Colonic mucosa (tissue), 4 donors: Measurements from ENCODE around the gene COX4I2. TPM values are rescaled to one million over a fixed set of nuclear protein-coding genes. Genes with fewer than 3 reads are reported as not detected.
"Not testable (repeated sequence)": the region's sequence is repeated elsewhere in the genome, so short reads cannot be mapped to it uniquely, and the experiment has no call there.

Experiments used
- DNase-seq: peaks from one replicate; pipeline ENCODE4 v3.0.0-alpha.2; 2020
- H3K27ac ChIP-seq: fragments of 200-600 bp; one replicate; pipeline ENCODE4 v1.8.0; 2021
- H3K27me3 ChIP-seq: fragments of 200-600 bp; one replicate; pipeline ENCODE4 v1.8.0; 2021
- H3K36me3 ChIP-seq: fragments of 200-600 bp; one replicate; pipeline ENCODE4 v1.8.0; 2021
- H3K4me1 ChIP-seq: fragments of 200-600 bp; one replicate; pipeline ENCODE4 v1.8.0; 2021; ENCODE audit warnings: mild to moderate bottlenecking
- H3K4me3 ChIP-seq: fragments of 200-600 bp; one replicate; pipeline ENCODE4 v1.8.0; 2021
- H3K9ac ChIP-seq, 2 donors: one replicate each; pipeline ENCODE4 v1.7.0; 2013; ENCODE audit warnings: control low read depth in 2 of 2, low read depth in 2 of 2, low read length in 2 of 2
- H3K9me3 ChIP-seq: fragments of 200-600 bp; one replicate; pipeline ENCODE4 v1.8.0; 2021
- intact Hi-C: fragments of 100-400 bp; cut with DNase I; formaldehyde crosslinking; loops from one replicate; pipeline ENCODE4 v1.14.1; 2022
- total RNA-seq, 2 donors: library from RNA; stranded (reverse); fragmentation: NEBNext Ultra II Directional in 1 of 2; extraction: Animal tissue kit (Norgen Biotek cat#: 25700) in 1 of 2; gene quantifications; one replicate each; pipeline ENCODE4 v1.2.1, GENCODE V29; 2021
- TF ChIP-seq, protein P1 (sequence below): fragments of 200-600 bp; IDR thresholded peaks from one replicate; pipeline ENCODE4 v1.8.0; 2022; ENCODE audit warnings: antibody characterized with exemption, mild to moderate bottlenecking
- donor health status: healthy.
- donor health status: DM: no; HTN: no; CAD: no.
- donor health status: DM: no; HTN: no; CAD: no.

COX4I2 gene
- total RNA-seq, 2 donors from 2014 or later = 0.52 TPM; not detected in 1

DNA sequence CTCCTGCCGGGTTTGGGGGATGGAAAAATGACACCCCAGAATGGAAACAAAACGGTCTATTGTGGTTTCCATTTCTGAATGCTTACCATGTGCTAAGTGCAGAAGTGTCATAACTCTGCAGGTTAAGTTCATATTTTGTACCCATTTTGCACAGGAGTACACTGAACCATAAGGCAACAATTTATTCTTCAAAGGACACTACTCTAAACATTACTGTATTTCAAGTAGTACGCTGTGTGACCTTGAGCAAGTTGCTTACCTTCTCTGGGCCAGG lies 42.4 kb upstream of the COX4I2 start:
- H3K9me3 ChIP-seq = no peaks in the 10 kb centered on the region
- TF ChIP-seq, protein P1, sequence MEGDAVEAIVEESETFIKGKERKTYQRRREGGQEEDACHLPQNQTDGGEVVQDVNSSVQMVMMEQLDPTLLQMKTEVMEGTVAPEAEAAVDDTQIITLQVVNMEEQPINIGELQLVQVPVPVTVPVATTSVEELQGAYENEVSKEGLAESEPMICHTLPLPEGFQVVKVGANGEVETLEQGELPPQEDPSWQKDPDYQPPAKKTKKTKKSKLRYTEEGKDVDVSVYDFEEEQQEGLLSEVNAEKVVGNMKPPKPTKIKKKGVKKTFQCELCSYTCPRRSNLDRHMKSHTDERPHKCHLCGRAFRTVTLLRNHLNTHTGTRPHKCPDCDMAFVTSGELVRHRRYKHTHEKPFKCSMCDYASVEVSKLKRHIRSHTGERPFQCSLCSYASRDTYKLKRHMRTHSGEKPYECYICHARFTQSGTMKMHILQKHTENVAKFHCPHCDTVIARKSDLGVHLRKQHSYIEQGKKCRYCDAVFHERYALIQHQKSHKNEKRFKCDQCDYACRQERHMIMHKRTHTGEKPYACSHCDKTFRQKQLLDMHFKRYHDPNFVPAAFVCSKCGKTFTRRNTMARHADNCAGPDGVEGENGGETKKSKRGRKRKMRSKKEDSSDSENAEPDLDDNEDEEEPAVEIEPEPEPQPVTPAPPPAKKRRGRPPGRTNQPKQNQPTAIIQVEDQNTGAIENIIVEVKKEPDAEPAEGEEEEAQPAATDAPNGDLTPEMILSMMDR = no peak
- peaks cover 16% of the 10 kb centered on the region for H3K4me1 ChIP-seq
- intact Hi-C loops = no loop called here
- peak overlapping the region; percentile 44 to 60 for H3K9ac ChIP-seq
- no peak overlapping the region for H3K4me3 ChIP-seq
- H3K27me3 ChIP-seq = no peaks in the 10 kb centered on the region
- H3K27ac ChIP-seq = peak overlapping the region; percentile 76
- no peak for DNase-seq
- no peaks in the 10 kb centered on the region for H3K36me3 ChIP-seq

DNA sequence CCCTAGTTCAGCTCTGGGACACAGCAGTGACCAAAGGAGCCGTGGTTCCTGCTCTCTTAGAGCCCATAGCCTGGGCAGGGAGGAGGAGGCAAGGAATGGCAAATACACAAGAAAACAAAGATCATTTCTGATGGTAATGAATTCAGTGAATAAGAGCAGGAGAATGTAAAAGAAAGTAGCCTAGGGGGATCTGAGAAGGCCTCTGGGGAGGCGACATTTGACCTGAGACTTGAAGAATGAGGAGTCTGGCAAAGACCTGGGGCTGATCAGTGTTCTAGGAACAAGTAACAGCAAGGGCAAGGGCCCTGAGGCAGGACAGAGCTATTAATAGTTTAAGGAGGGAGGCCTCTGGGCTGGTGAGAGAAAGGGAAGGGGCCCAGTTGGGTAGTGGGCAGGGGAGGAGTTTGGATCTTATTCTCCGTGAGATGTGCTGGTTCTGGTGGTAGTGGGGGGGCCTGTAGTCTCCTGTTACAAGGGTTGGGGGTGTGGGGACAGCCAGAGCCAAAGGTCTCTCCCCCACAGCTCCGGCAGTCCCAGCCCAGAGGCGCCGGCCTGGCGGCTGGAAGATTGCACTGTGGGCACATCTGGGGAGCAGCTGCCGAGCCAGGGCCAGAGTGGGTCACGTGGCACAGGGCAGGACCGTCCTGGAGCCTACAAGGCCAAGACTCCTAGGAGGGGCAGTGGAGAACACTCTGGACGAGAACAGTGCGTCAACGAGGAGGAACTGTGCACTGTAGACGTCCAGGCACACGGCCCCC lies 41.9 kb upstream of the COX4I2 start:
- Histone ChIP-seq H3K27ac (peak overlapping the region; percentile 76), H3K4me1 (peaks cover 16% of the 10 kb centered on the region), H3K9ac (peak overlapping the region; percentile 44 to 58), H3K36me3 (no peaks in the 10 kb centered on the region), H3K9me3 (no peaks in the 10 kb centered on the region), H3K4me3 (no peak overlapping the region), H3K27me3 (no peaks in the 10 kb centered on the region)
- intact Hi-C loops = no loop called here
- TF ChIP-seq, protein P1 = no peak
- DNase-seq = peak; percentile 86

DNA sequence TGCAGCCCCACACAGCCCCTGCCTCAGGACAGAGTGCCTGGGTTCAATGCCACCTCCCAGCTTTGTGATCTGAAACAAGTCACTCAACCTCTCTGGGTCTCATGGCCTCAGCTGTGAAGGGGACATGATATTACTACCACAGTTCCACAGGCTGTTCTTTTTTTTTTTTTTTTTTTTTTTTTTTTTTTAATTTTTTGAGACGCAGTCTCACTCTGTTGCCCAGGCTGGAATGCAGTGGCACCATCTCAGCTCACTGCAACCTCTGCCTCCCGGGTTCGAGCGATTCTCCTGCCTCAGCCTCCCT lies 41.3 kb upstream of the COX4I2 start:
- H3K9me3 ChIP-seq, DNase-seq, H3K27me3 ChIP-seq, H3K36me3 ChIP-seq, intact Hi-C loops, H3K4me3 ChIP-seq: not testable (repeated sequence)
- Histone ChIP-seq H3K9ac (peak overlapping the region; percentile 44 to 58), H3K27ac (peak overlapping the region; percentile 76), H3K4me1 (peaks cover 16% of the 10 kb centered on the region)

DNA sequence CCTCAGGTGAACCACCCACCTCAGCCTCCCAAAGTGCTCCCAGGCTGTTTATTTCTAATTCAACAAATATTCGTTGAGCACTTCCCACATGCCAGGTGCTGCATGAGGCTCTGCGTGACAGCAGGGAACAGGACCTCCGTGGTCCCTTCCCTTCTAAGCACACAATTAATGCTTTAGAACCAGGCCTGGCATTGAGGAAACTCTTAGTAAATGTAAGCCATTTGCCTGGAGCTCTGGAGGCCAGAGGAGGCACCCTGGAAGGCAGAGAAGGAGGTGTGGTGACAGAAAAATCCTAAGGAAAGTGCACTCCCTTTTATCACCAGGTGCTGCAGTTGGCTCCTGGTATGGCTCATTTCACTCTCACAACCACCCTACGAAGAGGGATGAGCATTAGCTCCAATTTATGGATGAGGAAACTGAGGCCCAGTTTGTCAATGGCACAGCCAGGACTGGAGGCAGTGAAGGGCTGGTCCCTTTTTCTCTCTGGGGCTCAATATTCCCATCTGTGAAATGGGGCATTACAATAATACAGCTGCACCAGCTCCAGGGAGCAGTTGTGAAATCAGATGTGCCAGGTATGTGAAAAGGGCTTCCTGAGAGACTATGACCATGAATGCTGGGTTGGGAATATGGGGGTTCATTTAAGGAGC lies 40.8 kb upstream of the COX4I2 start:
- H3K36me3 ChIP-seq = no peaks in the 10 kb centered on the region
- no peak for DNase-seq
- peak overlapping the region; percentile 1 to 59 for H3K9ac ChIP-seq
- H3K27me3 ChIP-seq = no peaks in the 10 kb centered on the region
- TF ChIP-seq, protein P1 = no peak
- intact Hi-C loops = no loop called here
- H3K9me3 ChIP-seq = no peaks in the 10 kb centered on the region
- H3K4me3 ChIP-seq = no peak overlapping the region
- H3K4me1 ChIP-seq = peaks cover 16% of the 10 kb centered on the region
- H3K27ac ChIP-seq = peak overlapping the region; percentile 76

DNA sequence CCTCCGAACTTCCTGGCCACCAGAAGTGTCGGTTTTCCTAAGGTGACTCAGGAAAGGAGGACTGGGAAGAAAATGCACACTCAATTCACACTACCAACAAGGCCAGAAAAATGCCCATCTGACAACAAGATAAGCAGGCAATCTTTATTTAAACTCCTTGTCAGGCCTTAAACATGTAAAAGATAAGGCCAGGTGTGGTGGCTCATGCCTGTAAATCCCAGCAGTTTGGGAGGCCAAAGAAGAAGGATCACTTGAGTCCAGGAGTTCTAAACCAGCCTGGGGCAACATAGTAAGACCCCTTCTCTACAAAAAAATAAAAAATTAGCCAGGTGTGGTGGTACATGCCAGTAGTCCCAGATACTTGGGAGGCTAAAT lies 40.2 kb upstream of the COX4I2 start:
- Histone ChIP-seq H3K9ac (peak overlapping the region; percentile 1 to 59), H3K27me3 (no peaks in the 10 kb centered on the region), H3K4me1 (peaks cover 16% of the 10 kb centered on the region), H3K4me3 (no peak overlapping the region), H3K27ac (no peak overlapping the region), H3K9me3 (no peaks in the 10 kb centered on the region), H3K36me3 (no peaks in the 10 kb centered on the region)
- intact Hi-C loops = no loop called here
- TF ChIP-seq, protein P1 = no peak
- no peak for DNase-seq

DNA sequence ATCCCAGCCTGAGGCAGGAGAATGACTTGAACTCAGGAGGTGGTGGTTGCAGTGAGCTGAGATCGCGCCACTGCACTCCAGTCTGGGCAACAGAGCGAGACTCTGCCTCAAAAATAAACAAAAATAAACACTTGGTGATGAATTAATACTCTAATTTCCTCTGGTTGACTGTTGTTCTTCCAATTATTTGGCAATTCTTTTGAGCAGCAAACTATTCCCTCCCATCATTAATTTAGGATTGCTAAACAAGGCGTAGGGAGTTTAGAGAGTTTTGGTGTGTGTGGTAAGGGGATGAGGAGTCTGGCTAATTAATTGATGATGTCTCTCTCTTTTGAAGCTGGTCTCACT lies 35.3 kb upstream of the COX4I2 start:
- no peak for DNase-seq
- Histone ChIP-seq H3K36me3 (no peaks in the 10 kb centered on the region), H3K4me1 (peaks cover 4% of the 10 kb centered on the region), H3K4me3 (no peak overlapping the region), H3K27me3 (no peaks in the 10 kb centered on the region), H3K9ac (peak overlapping the region in 1 of 2 donors; percentile 7), H3K9me3 (no peaks in the 10 kb centered on the region), H3K27ac (no peak overlapping the region)
- intact Hi-C loops = no loop called here
- TF ChIP-seq, protein P1 = no peak
